T-helper 2 cell treated with Interferon-gamma antibody and Interleukin-4, amounts not matched to agents 5 μg/mL and 100 μg/mL, for 36 hours (primary cell): ENCODE results near the gene ACTN4.

Experiments
- DNase-seq: peaks from one replicate; pipeline ENCODE4 v3.0.0; 2021; ENCODE audit warnings: low spot score
- H3K27ac Mint-ChIP-seq: one replicate; pipeline ENCODE4 v1.8.0; 2021; ENCODE audit warnings: mild to moderate bottlenecking, mixed read lengths
- H3K27me3 Mint-ChIP-seq: one replicate; pipeline ENCODE4 v1.8.0; 2021; ENCODE audit warnings: low read depth, mixed read lengths
- H3K36me3 Mint-ChIP-seq: one replicate; pipeline ENCODE4 v1.8.0; 2021; ENCODE audit warnings: low read depth, mixed read lengths
- H3K4me1 Mint-ChIP-seq: one replicate; pipeline ENCODE4 v1.8.0; 2021; ENCODE audit warnings: low read depth, mixed read lengths
- H3K4me3 Mint-ChIP-seq: one replicate; pipeline ENCODE4 v1.8.0; 2022; ENCODE audit warnings: mild to moderate bottlenecking, moderate library complexity, mixed read lengths
- H3K9me3 Mint-ChIP-seq: one replicate; pipeline ENCODE4 v1.8.0; 2021; ENCODE audit warnings: mixed read lengths

The ACTN4 gene

GRCh38 chr19:38735257-38735686 lies 87.8 kb downstream of the ACTN4 start:
- Mint-ChIP-seq H3K4me3 (peak overlapping the region; percentile 77), H3K27me3 (peaks cover 5% of the 10 kb centered on the region), H3K4me1 (peaks cover 34% of the 10 kb centered on the region), H3K27ac (peak overlapping the region; percentile 86), H3K9me3 (no peaks in the 10 kb centered on the region), H3K36me3 (peaks cover 20% of the 10 kb centered on the region)
- DNase-seq, result no peak

GRCh38 chr19:38736036-38736412 lies 88.6 kb downstream of the ACTN4 start:
- peak; percentile 62 for DNase-seq
- Mint-ChIP-seq H3K27me3 (peaks cover 5% of the 10 kb centered on the region), H3K9me3 (no peaks in the 10 kb centered on the region), H3K4me3 (peak overlapping the region; percentile 49), H3K27ac (peak overlapping the region; percentile 73), H3K4me1 (peaks cover 34% of the 10 kb centered on the region), H3K36me3 (peaks cover 16% of the 10 kb centered on the region)

- Mint-ChIP-seq H3K4me3 (peak overlapping the region; percentile 68), H3K36me3 (peaks cover 15% of the 10 kb centered on the region), H3K4me1 (peaks cover 34% of the 10 kb centered on the region), H3K27me3 (peaks cover 5% of the 10 kb centered on the region), H3K9me3 (no peaks in the 10 kb centered on the region), H3K27ac (peak overlapping the region; percentile 52)
- DNase-seq, result no peak
Observed at GRCh38 chr19:38736413-38737280, 89.2 kb downstream of the ACTN4 start.

GRCh38 chr19:38737281-38737865 lies 89.9 kb downstream of the ACTN4 start:
- Mint-ChIP-seq H3K4me1 (peaks cover 34% of the 10 kb centered on the region), H3K27ac (peak overlapping the region; percentile 45), H3K9me3 (no peaks in the 10 kb centered on the region), H3K4me3 (peak overlapping the region; percentile 49), H3K27me3 (peaks cover 5% of the 10 kb centered on the region), H3K36me3 (peaks cover 8% of the 10 kb centered on the region)
- no peak for DNase-seq

- Mint-ChIP-seq H3K4me1 (peaks cover 33% of the 10 kb centered on the region), H3K36me3 (peaks cover 3% of the 10 kb centered on the region), H3K9me3 (no peaks in the 10 kb centered on the region), H3K27me3 (peaks cover 5% of the 10 kb centered on the region), H3K4me3 (peak overlapping the region; percentile 49), H3K27ac (peak overlapping the region; percentile 45)
- DNase-seq, result no peak
Observed at GRCh38 chr19:38737921-38738737, 90.7 kb downstream of the ACTN4 start.

GRCh38 chr19:38739440-38740256 lies 92.2 kb downstream of the ACTN4 start:
- H3K4me1 Mint-ChIP-seq, result peaks cover 20% of the 10 kb centered on the region
- H3K27ac Mint-ChIP-seq, result no peak overlapping the region
- H3K9me3 Mint-ChIP-seq, result no peaks in the 10 kb centered on the region
- no peak overlapping the region for H3K4me3 Mint-ChIP-seq
- peaks cover 5% of the 10 kb centered on the region for H3K27me3 Mint-ChIP-seq
- no peak for DNase-seq
- H3K36me3 Mint-ChIP-seq, result no peaks in the 10 kb centered on the region

- no peak for DNase-seq
- H3K9me3 Mint-ChIP-seq, result no peaks in the 10 kb centered on the region
- H3K36me3 Mint-ChIP-seq, result no peaks in the 10 kb centered on the region
- H3K4me1 Mint-ChIP-seq, result peaks cover 16% of the 10 kb centered on the region
- H3K4me3 Mint-ChIP-seq, result no peak overlapping the region
- H3K27ac Mint-ChIP-seq, result no peak overlapping the region
- peaks cover 5% of the 10 kb centered on the region for H3K27me3 Mint-ChIP-seq
Observed at GRCh38 chr19:38740257-38740592, 92.8 kb downstream of the ACTN4 start.

GRCh38 chr19:38740932-38741331 lies 93.5 kb downstream of the ACTN4 start:
- peaks cover 17% of the 10 kb centered on the region for H3K4me1 Mint-ChIP-seq
- H3K36me3 Mint-ChIP-seq, result no peaks in the 10 kb centered on the region
- H3K9me3 Mint-ChIP-seq, result no peaks in the 10 kb centered on the region
- no peak for DNase-seq
- H3K4me3 Mint-ChIP-seq, result no peak overlapping the region
- peaks cover 5% of the 10 kb centered on the region for H3K27me3 Mint-ChIP-seq
- no peak overlapping the region for H3K27ac Mint-ChIP-seq

- Mint-ChIP-seq H3K36me3 (no peaks in the 10 kb centered on the region), H3K27ac (no peak overlapping the region), H3K4me3 (no peak overlapping the region), H3K27me3 (peaks cover 5% of the 10 kb centered on the region), H3K9me3 (no peaks in the 10 kb centered on the region), H3K4me1 (peaks cover 14% of the 10 kb centered on the region)
- no peak for DNase-seq
Observed at GRCh38 chr19:38741670-38742069, 94.2 kb downstream of the ACTN4 start.

- Mint-ChIP-seq H3K4me1 (peaks cover 14% of the 10 kb centered on the region), H3K4me3 (no peak overlapping the region), H3K27ac (no peak overlapping the region), H3K27me3 (peaks cover 5% of the 10 kb centered on the region), H3K36me3 (no peaks in the 10 kb centered on the region), H3K9me3 (no peaks in the 10 kb centered on the region)
- DNase-seq, result no peak
Observed at GRCh38 chr19:38742296-38742695, 94.8 kb downstream of the ACTN4 start.

GRCh38 chr19:38742906-38743305 lies 95.5 kb downstream of the ACTN4 start:
- Mint-ChIP-seq H3K9me3 (no peaks in the 10 kb centered on the region), H3K4me1 (peaks cover 11% of the 10 kb centered on the region), H3K27ac (no peak overlapping the region), H3K36me3 (no peaks in the 10 kb centered on the region), H3K4me3 (no peak overlapping the region), H3K27me3 (peaks cover 2% of the 10 kb centered on the region)
- DNase-seq, result no peak

GRCh38 chr19:38743394-38744297 lies 96.2 kb downstream of the ACTN4 start:
- Mint-ChIP-seq H3K9me3 (no peaks in the 10 kb centered on the region), H3K4me1 (peaks cover 11% of the 10 kb centered on the region), H3K27ac (no peak overlapping the region), H3K36me3 (no peaks in the 10 kb centered on the region), H3K27me3 (no peaks in the 10 kb centered on the region), H3K4me3 (no peak overlapping the region)
- DNase-seq, result no peak

- no peaks in the 10 kb centered on the region for H3K27me3 Mint-ChIP-seq
- H3K9me3 Mint-ChIP-seq, result no peaks in the 10 kb centered on the region
- peaks cover 10% of the 10 kb centered on the region for H3K4me1 Mint-ChIP-seq
- no peaks in the 10 kb centered on the region for H3K36me3 Mint-ChIP-seq
- no peak within 1 kb of the TSS for H3K4me3 Mint-ChIP-seq
- H3K27ac Mint-ChIP-seq, result peak within 1 kb of the TSS; percentile 36
- DNase-seq, result no peak
Observed at GRCh38 chr19:38744298-38744681, 96.8 kb downstream of the ACTN4 start, which contains the start of gene CAPN12. CAPN12 (minus strand) TSS chr19:38744474; CDS start chr19:38744165, 309 bp downstream.
